Measurements from ENCODE around the gene ISY1.

DNA sequence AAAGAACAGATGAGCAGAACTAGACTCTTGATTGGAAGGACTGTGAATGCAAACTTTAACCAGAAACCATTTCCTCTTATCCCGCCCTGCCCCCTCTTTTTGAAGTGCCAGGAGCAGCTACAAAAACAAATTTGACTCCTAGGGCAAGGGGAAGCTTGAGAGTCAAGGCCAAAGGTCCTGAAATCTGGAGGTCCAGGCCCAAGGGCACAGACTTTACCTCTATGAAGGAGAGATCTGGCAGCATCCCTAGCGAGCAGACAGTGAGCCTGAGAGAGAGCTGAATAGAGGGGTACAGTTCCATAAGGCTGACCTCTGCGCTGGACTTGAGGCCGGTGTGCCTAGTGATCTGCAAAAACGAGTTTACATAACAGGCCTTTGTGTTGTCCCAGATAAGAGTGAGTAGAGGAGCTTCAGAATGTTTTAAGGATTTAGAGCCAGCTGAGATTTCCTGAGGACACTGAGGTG lies 44.3 kb downstream of the ISY1 start:
- TF ChIP-seq ZNF274 (IDR thresholded peaks at IDR 0.05; ENCODE audit: low read depth, low read length): no peak
- no peak for TF ChIP-seq YY1 (IDR thresholded peaks at IDR 0.05; ENCODE audit: insufficient read depth, insufficient read length)
